Mesenchymal stem cell (in vitro differentiated cells and primary cell): Measurements from ENCODE around the gene SASH3.
A peak's percentile ranks its signal among the peaks of the same experiment; 100 is the strongest.

Experiments used
- DNase-seq: peaks from one replicate; pipeline ENCODE4 v3.0.0-alpha.2; 2013
- H2AFZ ChIP-seq: one replicate; pipeline ENCODE4 v1.6.1; 2013; ENCODE audit warnings: low read depth, mild to moderate bottlenecking, control low read depth, inconsistent platforms, low read length, moderate library complexity
- H2AK5ac ChIP-seq: 2 replicates; pipeline ENCODE4 v1.6.1; 2013; ENCODE audit warnings: low read length, moderate library complexity, mild to moderate bottlenecking, inconsistent platforms; ENCODE audit not compliant: severe bottlenecking
- H2BK120ac ChIP-seq: one replicate; pipeline ENCODE4 v1.6.1; 2013; ENCODE audit warnings: low read depth, mild to moderate bottlenecking, inconsistent platforms, low read length, moderate library complexity
- H2BK12ac ChIP-seq, 2 experiments: one replicate each; pipeline ENCODE4 v1.6.1; 2013; ENCODE audit warnings: inconsistent platforms in 2 of 2, low read length in 2 of 2, mild to moderate bottlenecking in 2 of 2, moderate library complexity in 2 of 2, control low read depth in 1 of 2
- H2BK15ac ChIP-seq: one replicate; pipeline ENCODE4 v1.6.1; 2013; ENCODE audit warnings: mild to moderate bottlenecking, low read depth, inconsistent platforms; ENCODE audit not compliant: poor library complexity, severe bottlenecking
- H2BK5ac ChIP-seq: 2 replicates; pipeline ENCODE4 v1.6.1; 2013; ENCODE audit warnings: low read depth, mild to moderate bottlenecking, low read length, control low read depth, inconsistent platforms; ENCODE audit not compliant: poor library complexity, severe bottlenecking
- H3K14ac ChIP-seq, 2 experiments: one replicate each; pipeline ENCODE4 v1.6.1; 2013; ENCODE audit warnings: inconsistent platforms in 2 of 2, low read length in 2 of 2, control low read depth in 1 of 2, mild to moderate bottlenecking in 1 of 2, moderate library complexity in 1 of 2
- H3K18ac ChIP-seq, 2 experiments: one replicate each; pipeline ENCODE4 v1.6.1; 2013; ENCODE audit warnings: inconsistent platforms in 2 of 2, low read length in 2 of 2, control low read depth in 1 of 2, low read depth in 1 of 2, mild to moderate bottlenecking in 1 of 2
- H3K23ac ChIP-seq, 2 experiments: one replicate each; pipeline ENCODE4 v1.6.1; 2013; ENCODE audit warnings: inconsistent platforms in 2 of 2, low read length in 2 of 2, mild to moderate bottlenecking in 2 of 2, moderate library complexity in 2 of 2, control low read depth in 1 of 2
- H3K27ac ChIP-seq: 2 replicates; pipeline ENCODE4 v1.5.1; 2013; ENCODE audit warnings: mild to moderate bottlenecking, moderate library complexity, low read length, control low read depth, inconsistent platforms; ENCODE audit not compliant: poor library complexity, severe bottlenecking
- H3K27me3 ChIP-seq, 2 experiments: 2 replicates each; pipeline versions ENCODE4 v1.6.1 to v1.7.0; 2013; ENCODE audit warnings: low read length in 2 of 2, mild to moderate bottlenecking in 2 of 2, moderate library complexity in 2 of 2, control low read depth in 1 of 2, inconsistent platforms in 1 of 2; ENCODE audit not compliant: control insufficient read depth in 1 of 2, insufficient read depth in 1 of 2
- H3K36me3 ChIP-seq, 2 experiments: 2 replicates each; pipeline versions ENCODE4 v1.6.1 to v1.7.0; 2013; ENCODE audit warnings: low read length in 2 of 2, control low read depth in 1 of 2, inconsistent platforms in 1 of 2, low read depth in 1 of 2, mild to moderate bottlenecking in 1 of 2; ENCODE audit not compliant: insufficient read depth in 2 of 2, control insufficient read depth in 1 of 2
- H3K4ac ChIP-seq, 2 experiments: one replicate each; pipeline ENCODE4 v1.6.1; 2013; ENCODE audit warnings: inconsistent platforms in 2 of 2, low read length in 2 of 2, mild to moderate bottlenecking in 2 of 2, moderate library complexity in 2 of 2, control low read depth in 1 of 2, low read depth in 1 of 2
- H3K4me1 ChIP-seq: 2 replicates; pipeline ENCODE4 v1.6.1; 2013; ENCODE audit warnings: low read depth, low read length, control low read depth; ENCODE audit not compliant: control insufficient read depth, insufficient read depth
- H3K4me2 ChIP-seq: 2 replicates; pipeline ENCODE4 v1.6.1; 2013; ENCODE audit warnings: low read length, mild to moderate bottlenecking, inconsistent platforms; ENCODE audit not compliant: poor library complexity, severe bottlenecking
- H3K4me3 ChIP-seq, 2 experiments: 2 replicates each; pipeline versions ENCODE4 v1.5.1 to v1.7.0; 2013; ENCODE audit warnings: low read length in 2 of 2, mild to moderate bottlenecking in 2 of 2, control low read depth in 1 of 2, low read depth in 1 of 2; ENCODE audit not compliant: insufficient read depth in 1 of 2
- H3K79me1 ChIP-seq: replicated peaks from 2 replicates; pipeline ENCODE4 v1.6.1; 2013; ENCODE audit warnings: mild to moderate bottlenecking, control low read depth, low read length, inconsistent platforms; ENCODE audit not compliant: poor library complexity, severe bottlenecking
- H3K9ac ChIP-seq: 2 replicates; pipeline ENCODE4 v1.7.0; 2013; ENCODE audit warnings: mild to moderate bottlenecking, low read length, moderate library complexity
- H3K9me3 ChIP-seq: 2 replicates; pipeline ENCODE4 v1.7.0; 2013; ENCODE audit warnings: mild to moderate bottlenecking, low read length; ENCODE audit not compliant: control insufficient read depth
- H4K8ac ChIP-seq: one replicate; pipeline ENCODE4 v1.6.1; 2013; ENCODE audit warnings: inconsistent platforms, mild to moderate bottlenecking, low read length, moderate library complexity
- H4K91ac ChIP-seq: one replicate; pipeline ENCODE4 v1.6.1; 2013; ENCODE audit warnings: mild to moderate bottlenecking, low read length, inconsistent platforms
- WGBS: methylation state at CpG from one replicate; pipeline ENCODE4 v1.1.7; 2013; ENCODE audit warnings: mixed read lengths; 5-methylcytosine and 5-hydroxymethylcytosine counted together

SASH3 gene

DNA sequence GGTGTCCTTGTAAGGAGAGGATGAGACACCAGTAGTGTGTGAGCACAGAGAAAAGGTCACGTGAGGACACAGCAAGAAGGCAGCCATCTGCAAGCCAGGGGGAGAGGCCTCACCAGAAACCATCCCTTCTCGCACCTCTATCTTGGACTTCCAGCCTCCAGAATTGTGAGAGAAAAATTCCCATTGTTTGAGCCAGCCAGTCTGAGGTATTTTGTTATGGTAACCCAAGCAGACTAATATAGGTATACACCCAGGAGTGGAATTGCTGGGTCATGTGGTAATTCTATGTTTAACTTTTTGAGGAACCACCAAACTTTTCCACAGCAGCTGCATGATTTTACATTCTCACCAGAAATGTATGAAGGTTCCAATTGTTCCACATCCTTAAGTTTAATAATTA lies 38.4 kb downstream of the SASH3 start:
- Histone ChIP-seq H3K27me3 (peaks cover 0 to 6% of the 10 kb centered on the region in 2 experiments), H2BK15ac (no peak overlapping the region), H2BK12ac (no peak overlapping the region), H2BK5ac (no peak overlapping the region), H3K14ac (no peak overlapping the region), H3K79me1 (peaks cover 6% of the 10 kb centered on the region), H3K27ac (no peak overlapping the region), H3K9ac (no peak overlapping the region), H3K36me3 (peaks cover 7 to 29% of the 10 kb centered on the region in 2 experiments), H4K8ac (no peak overlapping the region), H2AK5ac (no peak overlapping the region), H3K4me1 (no peaks in the 10 kb centered on the region), H3K18ac (no peak overlapping the region), H4K91ac (no peak overlapping the region), H2AFZ (no peak overlapping the region), H3K4ac (no peak overlapping the region), H3K4me3 (no peak overlapping the region), H3K4me2 (no peak overlapping the region), H3K23ac (no peak overlapping the region), H2BK120ac (no peak overlapping the region), H3K9me3 (no peaks in the 10 kb centered on the region)
- DNase-seq: peak; percentile 18
- WGBS: 100% methylated on average over 1 of the region's 2 CpGs

DNA sequence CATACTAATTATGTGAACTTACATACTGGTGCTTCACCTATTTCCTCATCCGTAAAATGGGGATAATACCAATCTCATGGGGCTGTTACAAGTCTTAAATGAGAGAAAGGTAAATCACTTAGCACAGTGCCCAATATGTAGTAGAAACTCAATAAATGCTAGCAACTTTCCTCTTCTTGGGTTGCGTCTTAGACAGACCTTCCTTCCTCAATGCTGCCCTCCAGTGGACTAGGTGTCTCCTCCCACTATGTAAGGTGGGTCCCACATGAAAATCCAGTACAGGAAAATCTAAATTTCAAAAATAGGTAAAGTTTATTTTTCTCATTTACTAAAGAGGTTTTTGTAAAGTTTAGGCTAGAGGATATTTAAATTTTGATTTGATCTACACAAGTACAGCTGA lies 43.4 kb downstream of the SASH3 start:
- no peak overlapping the region for H4K91ac ChIP-seq
- H2BK5ac ChIP-seq: no peak overlapping the region
- WGBS: 100% methylated on average over 1 of the region's 2 CpGs
- no peak overlapping the region for H2BK120ac ChIP-seq
- no peaks in the 10 kb centered on the region for H3K27me3 ChIP-seq
- peaks cover 3% of the 10 kb centered on the region for H3K79me1 ChIP-seq
- H3K27ac ChIP-seq: no peak overlapping the region
- H3K9me3 ChIP-seq: no peaks in the 10 kb centered on the region
- H3K4me2 ChIP-seq: no peak overlapping the region
- no peak overlapping the region for H4K8ac ChIP-seq
- peaks cover 3 to 30% of the 10 kb centered on the region in 2 experiments for H3K36me3 ChIP-seq
- H3K4me3 ChIP-seq: no peak overlapping the region
- no peaks in the 10 kb centered on the region for H3K4me1 ChIP-seq
- peak; percentile 40 for DNase-seq
- no peak overlapping the region for H2AFZ ChIP-seq
- H2AK5ac ChIP-seq: no peak overlapping the region
- no peak overlapping the region for H3K14ac ChIP-seq
- no peak overlapping the region for H3K4ac ChIP-seq
- no peak overlapping the region for H3K18ac ChIP-seq
- H3K9ac ChIP-seq: no peak overlapping the region
- H2BK12ac ChIP-seq: no peak overlapping the region
- no peak overlapping the region for H2BK15ac ChIP-seq
- no peak overlapping the region for H3K23ac ChIP-seq

DNA sequence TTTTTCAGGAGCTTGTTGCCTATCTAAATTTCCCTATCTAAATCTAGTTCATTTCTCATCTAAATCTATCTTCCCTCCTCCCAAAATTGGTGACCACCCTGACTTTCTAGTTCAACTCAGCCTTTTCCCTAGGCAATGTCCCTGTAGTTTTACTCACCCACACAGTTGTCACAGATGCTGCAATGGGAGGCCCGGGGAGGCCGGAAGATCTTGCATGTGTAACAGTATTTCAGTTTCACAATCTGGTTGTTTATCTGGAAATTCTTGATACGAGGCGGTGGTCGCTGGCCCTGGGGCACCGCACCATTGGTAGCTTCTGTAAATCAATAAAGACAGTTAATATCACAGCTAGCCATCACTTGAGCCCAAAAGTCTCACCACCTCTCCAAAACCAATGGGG lies 43.8 kb downstream of the SASH3 start:
- Histone ChIP-seq H2BK5ac (no peak overlapping the region), H3K27ac (no peak overlapping the region), H3K9me3 (no peaks in the 10 kb centered on the region), H3K79me1 (peaks cover 3% of the 10 kb centered on the region), H4K91ac (no peak overlapping the region), H2BK12ac (no peak overlapping the region), H3K36me3 (peaks cover 3 to 29% of the 10 kb centered on the region in 2 experiments), H3K4me1 (no peaks in the 10 kb centered on the region), H3K4me2 (no peak overlapping the region), H2BK15ac (no peak overlapping the region), H2BK120ac (no peak overlapping the region), H3K18ac (no peak overlapping the region), H2AFZ (no peak overlapping the region), H3K9ac (no peak overlapping the region), H3K27me3 (no peaks in the 10 kb centered on the region), H3K23ac (no peak overlapping the region), H3K14ac (no peak overlapping the region), H2AK5ac (no peak overlapping the region), H3K4ac (no peak overlapping the region), H3K4me3 (no peak overlapping the region), H4K8ac (no peak overlapping the region)
- WGBS: 89% methylated on average over 6 of the region's 6 CpGs
- DNase-seq: no peak

DNA sequence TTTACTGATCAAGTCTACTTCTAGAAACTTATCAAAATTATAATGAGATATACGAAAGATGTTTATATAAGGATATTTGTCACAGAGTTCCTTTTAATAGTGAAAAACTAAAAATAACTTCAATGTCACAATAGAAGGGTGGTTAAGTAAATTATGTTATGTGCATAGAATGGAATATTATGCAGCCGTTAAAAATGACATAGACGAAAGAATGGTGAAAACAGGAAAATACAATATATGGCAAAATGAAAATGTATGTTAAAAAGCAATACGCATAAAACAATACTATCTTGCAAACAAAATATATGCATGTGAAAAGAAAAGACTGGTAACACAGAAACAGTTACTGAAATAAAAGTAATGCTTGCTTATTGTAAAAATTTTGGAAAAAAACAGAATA lies 44.9 kb downstream of the SASH3 start:
- H3K36me3 ChIP-seq: peaks cover 6 to 39% of the 10 kb centered on the region in 2 experiments
- H3K79me1 ChIP-seq: peaks cover 7% of the 10 kb centered on the region
- no peak overlapping the region for H2BK5ac ChIP-seq
- H3K4me1 ChIP-seq: no peaks in the 10 kb centered on the region
- H3K4me2 ChIP-seq: no peak overlapping the region
- no peak overlapping the region for H3K9ac ChIP-seq
- H2BK120ac ChIP-seq: no peak overlapping the region
- no peak overlapping the region for H3K27ac ChIP-seq
- H3K4me3 ChIP-seq: no peak overlapping the region
- no peak overlapping the region for H3K18ac ChIP-seq
- H4K91ac ChIP-seq: no peak overlapping the region
- H3K9me3 ChIP-seq: no peaks in the 10 kb centered on the region
- H3K27me3 ChIP-seq: no peaks in the 10 kb centered on the region
- H2BK15ac ChIP-seq: no peak overlapping the region
- H2BK12ac ChIP-seq: no peak overlapping the region
- no peak overlapping the region for H3K23ac ChIP-seq
- H2AK5ac ChIP-seq: no peak overlapping the region
- H4K8ac ChIP-seq: no peak overlapping the region
- H3K14ac ChIP-seq: no peak overlapping the region
- 100% methylated on average over 2 of the region's 4 CpGs for WGBS
- DNase-seq: no peak
- H2AFZ ChIP-seq: no peak overlapping the region
- H3K4ac ChIP-seq: no peak overlapping the region
